Measurements from ENCODE around the gene WDR88.

DNA sequence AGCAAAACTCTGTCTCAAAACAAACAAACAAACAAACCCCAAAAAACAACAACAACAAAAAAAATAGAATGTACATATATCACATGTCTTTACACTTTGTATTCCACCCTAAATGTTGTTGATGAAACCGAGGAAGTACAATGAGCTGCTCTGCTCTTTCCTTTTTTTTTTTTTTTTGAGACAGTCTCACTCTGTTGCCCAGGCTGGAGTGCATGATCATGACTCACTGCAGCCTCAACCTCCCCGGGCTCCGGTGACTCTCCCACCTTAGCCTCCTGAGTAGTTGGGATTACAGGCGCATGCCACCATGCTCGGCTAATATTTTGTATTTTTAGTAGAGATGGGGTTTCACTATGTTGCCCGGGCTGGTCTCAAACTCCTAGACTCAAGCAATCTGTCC is 31.6 kb downstream of the WDR88 start:
- TF ChIP-seq POLR2A (IDR thresholded peaks at IDR 0.05) (no peak), POLR2AphosphoS5 (IDR thresholded peaks at IDR 0.05) (no peak), EP300 (IDR thresholded peaks at IDR 0.05) (no peak)
- TF ChIP-seq, protein P1, sequence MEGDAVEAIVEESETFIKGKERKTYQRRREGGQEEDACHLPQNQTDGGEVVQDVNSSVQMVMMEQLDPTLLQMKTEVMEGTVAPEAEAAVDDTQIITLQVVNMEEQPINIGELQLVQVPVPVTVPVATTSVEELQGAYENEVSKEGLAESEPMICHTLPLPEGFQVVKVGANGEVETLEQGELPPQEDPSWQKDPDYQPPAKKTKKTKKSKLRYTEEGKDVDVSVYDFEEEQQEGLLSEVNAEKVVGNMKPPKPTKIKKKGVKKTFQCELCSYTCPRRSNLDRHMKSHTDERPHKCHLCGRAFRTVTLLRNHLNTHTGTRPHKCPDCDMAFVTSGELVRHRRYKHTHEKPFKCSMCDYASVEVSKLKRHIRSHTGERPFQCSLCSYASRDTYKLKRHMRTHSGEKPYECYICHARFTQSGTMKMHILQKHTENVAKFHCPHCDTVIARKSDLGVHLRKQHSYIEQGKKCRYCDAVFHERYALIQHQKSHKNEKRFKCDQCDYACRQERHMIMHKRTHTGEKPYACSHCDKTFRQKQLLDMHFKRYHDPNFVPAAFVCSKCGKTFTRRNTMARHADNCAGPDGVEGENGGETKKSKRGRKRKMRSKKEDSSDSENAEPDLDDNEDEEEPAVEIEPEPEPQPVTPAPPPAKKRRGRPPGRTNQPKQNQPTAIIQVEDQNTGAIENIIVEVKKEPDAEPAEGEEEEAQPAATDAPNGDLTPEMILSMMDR (IDR thresholded peaks at IDR 0.05), result no peak
